Keratinocyte (primary cell): Measurements from ENCODE around the gene STEAP1. TPM values are rescaled to one million over a fixed set of nuclear protein-coding genes. Genes with fewer than 3 reads are reported as not detected.

Experiments
- DNase-seq: peaks from one replicate; pipeline ENCODE4 v3.0.0-alpha.2; 2011; ENCODE audit warnings: low read depth, missing footprints, low spot score
- FAIRE-seq: peaks from 2 replicates; lab custom pipeline; 2011; peaks lifted over from hg19 to GRCh38; lab: Jason Lieb, UNC
- H2AFZ ChIP-seq: 2 replicates; pipeline ENCODE4 v1.6.0; 2012; ENCODE audit warnings: low read length, control low read depth, inconsistent platforms; ENCODE audit not compliant: control insufficient read depth
- H3K27ac ChIP-seq: 2 replicates; pipeline ENCODE4 v1.5.1; 2011; ENCODE audit warnings: low read length; ENCODE audit not compliant: control insufficient read depth, insufficient read depth
- H3K27me3 ChIP-seq: 3 replicates; pipeline ENCODE4 v1.6.0; 2011; ENCODE audit warnings: low read length; ENCODE audit not compliant: control insufficient read depth, insufficient read depth; ENCODE audit errors: extremely low read depth
- H3K36me3 ChIP-seq, 2 experiments: 2 replicates in 1 of 2; 3 replicates in 1 of 2; pipeline ENCODE4 v1.5.1; 2011; ENCODE audit warnings: low read length in 2 of 2, mild to moderate bottlenecking in 1 of 2; ENCODE audit not compliant: control insufficient read depth in 2 of 2, insufficient read depth in 2 of 2; ENCODE audit errors: extremely low read depth in 1 of 2
- H3K4me1 ChIP-seq: 3 replicates; pipeline ENCODE4 v1.5.1; 2011; ENCODE audit warnings: low read length; ENCODE audit not compliant: control insufficient read depth, insufficient read depth; ENCODE audit errors: extremely low read depth
- H3K4me2 ChIP-seq: 3 replicates; pipeline ENCODE4 v1.6.0; 2011; ENCODE audit warnings: low read depth, low read length; ENCODE audit not compliant: control insufficient read depth, insufficient read depth; ENCODE audit errors: extremely low read depth
- H3K4me3 ChIP-seq, 3 experiments: fragments of 200-600 bp in 1 of 3; sonication (generic) in 1 of 3; 2 replicates in 2 of 3; 3 replicates in 1 of 3; pipeline ENCODE4 v1.5.1; 2011 to 2016; ENCODE audit warnings: low read length in 3 of 3, mild to moderate bottlenecking in 3 of 3, control low read depth in 2 of 3, inconsistent platforms in 1 of 3, low read depth in 1 of 3, mixed read lengths in 1 of 3, mixed run types in 1 of 3, moderate library complexity in 1 of 3; ENCODE audit not compliant: control insufficient read depth in 2 of 3, insufficient read depth in 2 of 3; ENCODE audit errors: extremely low read depth in 1 of 3
- H3K79me2 ChIP-seq: 2 replicates; pipeline ENCODE4 v1.6.0; 2012; ENCODE audit warnings: low read length; ENCODE audit not compliant: control insufficient read depth, insufficient read depth
- H3K9ac ChIP-seq: 3 replicates; pipeline ENCODE4 v1.6.0; 2011; ENCODE audit warnings: low read length; ENCODE audit not compliant: control insufficient read depth, insufficient read depth; ENCODE audit errors: extremely low read depth
- H3K9me1 ChIP-seq: 3 replicates; pipeline ENCODE4 v1.6.0; 2011; ENCODE audit warnings: low read length; ENCODE audit not compliant: control insufficient read depth, insufficient read depth; ENCODE audit errors: extremely low read depth
- H3K9me3 ChIP-seq: 2 replicates; pipeline ENCODE4 v1.5.1; 2012; ENCODE audit warnings: low read depth, low read length; ENCODE audit not compliant: control insufficient read depth
- H4K20me1 ChIP-seq: 3 replicates; pipeline ENCODE4 v1.6.0; 2011; ENCODE audit warnings: low read length; ENCODE audit not compliant: control insufficient read depth, insufficient read depth; ENCODE audit errors: extremely low read depth
- CTCF ChIP-seq, 3 experiments: IDR thresholded peaks in 1 of 3; conservative IDR thresholded peaks in 1 of 3; optimal IDR thresholded peaks in 1 of 3; 2 replicates in 2 of 3; 3 replicates in 1 of 3; pipeline versions ENCODE3 to v1.5.1; 2011; ENCODE audit warnings: low read length in 3 of 3, mild to moderate bottlenecking in 3 of 3, moderate library complexity in 2 of 3, control low read depth in 1 of 3, inconsistent platforms in 1 of 3; ENCODE audit not compliant: insufficient read depth in 2 of 3; ENCODE audit errors: extremely low read depth in 1 of 3
- EZH2 ChIP-seq: IDR thresholded peaks from one replicate; pipeline ENCODE4 v1.6.1; 2012; ENCODE audit warnings: inconsistent platforms, mild to moderate bottlenecking, low read length, moderate library complexity
- dilution Hi-C: fragments of 300-500 bp; cut with MboI; formaldehyde crosslinking; loops from one replicate; pipeline ENCODE4 v1.7.0; 2020; ENCODE audit warnings: low sequenced_read_pairs; ENCODE audit not compliant: extremely low pct_ligation_motif_present
- polyA plus RNA-seq, 5 experiments: library from polyadenylated mRNA; depleted of rRNA in 3 of 5; stranded (reverse) in 3 of 5; stranded (forward) in 1 of 5; unstranded in 1 of 5; fragments of >200 nt; gene quantifications; 1 replicate in 1 of 5; 2 replicates in 3 of 5; 3 replicates in 1 of 5; pipeline versions ENCODE4 v1.2.1 to v1.2.3, GENCODE V29; 2011 to 2012; ENCODE audit warnings: missing spikeins in 2 of 5, low read depth in 1 of 5, low replicate concordance in 1 of 5

STEAP1 gene
- polyA plus RNA-seq, 1 donor (not counting 4 experiments of a cell fraction or from before 2014, with no cell fraction given) = 19.0 TPM

GRCh38 chr7:90213521-90213920 is 59.3 kb downstream of the STEAP1 start:
- no peak overlapping the region for H3K9ac ChIP-seq
- no peaks in the 10 kb centered on the region for H3K79me2 ChIP-seq
- H3K9me1 ChIP-seq = no peaks in the 10 kb centered on the region
- H3K4me3 ChIP-seq = no peak overlapping the region
- TF ChIP-seq CTCF (optimal IDR thresholded peaks at IDR 0.05 in 1 of 3, IDR thresholded peaks at IDR 0.05 in 1 of 3, conservative IDR thresholded peaks at IDR 0.05 in 1 of 3; ENCODE audit: extremely low read depth in 1 of 3, insufficient read depth in 2 of 3, low read length in 3 of 3) (no peak), EZH2 (no peak)
- no peak overlapping the region for H3K4me2 ChIP-seq
- no peaks in the 10 kb centered on the region for H3K36me3 ChIP-seq
- peaks cover 11% of the 10 kb centered on the region for H3K4me1 ChIP-seq
- no peaks in the 10 kb centered on the region for H3K27me3 ChIP-seq
- H2AFZ ChIP-seq = no peak overlapping the region
- no peaks in the 10 kb centered on the region for H4K20me1 ChIP-seq
- dilution Hi-C loops = no loop called here
- no peaks in the 10 kb centered on the region for H3K9me3 ChIP-seq
- no peak overlapping the region for H3K27ac ChIP-seq
- FAIRE-seq (no peak), DNase-seq (no peak)

Other genes with a start within 250 kb of the STEAP1 start
- gene STEAP2, start 57.3 kb downstream of the STEAP1 start, polyA plus RNA-seq = 2.0 to 3.9 TPM (median 3.4 TPM) in 3 replicates
- gene CFAP69, start 90.7 kb downstream of the STEAP1 start, polyA plus RNA-seq = 0.35 to 1.6 TPM (median 0.67 TPM) in 3 replicates
- not detected in 3 replicates for gene FAM237B, start 166.8 kb downstream of the STEAP1 start, polyA plus RNA-seq
- 14.0 to 26.6 TPM (median 17.0 TPM) in 3 replicates for gene GTPBP10, start 192.2 kb downstream of the STEAP1 start, polyA plus RNA-seq
- gene CLDN12, start 249.0 kb downstream of the STEAP1 start, polyA plus RNA-seq = 59.5 to 71.5 TPM (median 62.5 TPM) in 3 replicates